T1000 (cell line): ENCODE measurements around the gene TMEM254.
"Not testable (repeated sequence)": the region's sequence is repeated elsewhere in the genome, so short reads cannot be mapped to it uniquely, and the experiment has no call there.

Experiments
- DNase-seq: peaks from one replicate; lab custom pipeline; 2025; ENCODE audit warnings: mixed read lengths; lab: John Stamatoyannopoulos, UW

TMEM254 gene

GRCh38 chr10:80078448-80079311 is at the start of gene TMEM254:
TMEM254 (plus strand) TSS chr10:80078665; CDS start chr10:80078700, 35 bp downstream.
- peak; percentile 82 for DNase-seq

- not testable (repeated sequence) for DNase-seq
Observed at GRCh38 chr10:80029205-80029604, 49.3 kb upstream of the TMEM254 start.

GRCh38 chr10:80029865-80030264 is 48.6 kb upstream of the TMEM254 start:
- not testable (repeated sequence) for DNase-seq

GRCh38 chr10:80032503-80032902 is 46.0 kb upstream of the TMEM254 start:
- DNase-seq: no peak

GRCh38 chr10:80034766-80035165 is 43.7 kb upstream of the TMEM254 start:
- DNase-seq: not testable (repeated sequence)

- not testable (repeated sequence) for DNase-seq
Observed at GRCh38 chr10:80035430-80035829, 43.0 kb upstream of the TMEM254 start.

- not testable (repeated sequence) for DNase-seq
Observed at GRCh38 chr10:80036921-80037500, 41.5 kb upstream of the TMEM254 start.

GRCh38 chr10:80038226-80038625 is 40.2 kb upstream of the TMEM254 start:
- DNase-seq: not testable (repeated sequence)

GRCh38 chr10:80041162-80041561 is 37.3 kb upstream of the TMEM254 start:
- DNase-seq: no peak

- DNase-seq: not testable (repeated sequence)
Observed at GRCh38 chr10:80044935-80045334, 33.5 kb upstream of the TMEM254 start.

- DNase-seq: no peak
Observed at GRCh38 chr10:80046629-80047441, 31.6 kb upstream of the TMEM254 start.

GRCh38 chr10:80050752-80051151 is 27.7 kb upstream of the TMEM254 start:
- DNase-seq: no peak

GRCh38 chr10:80051993-80052392 is 26.5 kb upstream of the TMEM254 start:
- DNase-seq: no peak

- no peak for DNase-seq
Observed at GRCh38 chr10:80055760-80056159, 22.7 kb upstream of the TMEM254 start.

GRCh38 chr10:80057171-80057570 is 21.3 kb upstream of the TMEM254 start:
- DNase-seq: no peak

- DNase-seq: no peak
Observed at GRCh38 chr10:80064120-80064886, 14.2 kb upstream of the TMEM254 start.

GRCh38 chr10:80066809-80067208 is 11.7 kb upstream of the TMEM254 start:
- no peak for DNase-seq

GRCh38 chr10:80067821-80068220 is 10.6 kb upstream of the TMEM254 start:
- DNase-seq: not testable (repeated sequence)

- DNase-seq: no peak
Observed at GRCh38 chr10:80068270-80068669, 10.2 kb upstream of the TMEM254 start.

GRCh38 chr10:80070057-80070456 is 8.4 kb upstream of the TMEM254 start:
- DNase-seq: no peak

GRCh38 chr10:80072584-80072983 is 5.9 kb upstream of the TMEM254 start:
- DNase-seq: no peak

- DNase-seq: no peak
Observed at GRCh38 chr10:80075781-80076180, 2.7 kb upstream of the TMEM254 start.
